ENCODE data around the gene TXNRD2. TPM values are rescaled to one million over a fixed set of nuclear protein-coding genes. Genes with fewer than 3 reads are reported as not detected.

TXNRD2 gene
- total RNA-seq, 1 experiment from 2014 or later: 29.5 TPM

GRCh38 chr22:19900707-19901436 lies 40.7 kb downstream of the TXNRD2 start:
- H3K27me3 ChIP-seq (ENCODE audit: control insufficient read depth, insufficient read depth, low read length): no peaks in the 10 kb centered on the region
- no peak for TF ChIP-seq SIN3A (IDR thresholded peaks at IDR 0.05; ENCODE audit: borderline replicate concordance, insufficient read depth, low read depth, low read length)
- no peak for TF ChIP-seq POLR2AphosphoS5 (IDR thresholded peaks at IDR 0.05; ENCODE audit: low read depth, low read length)
- TF ChIP-seq CTCF (IDR thresholded peaks at IDR 0.05): no peak
- TF ChIP-seq TCF7L2 (IDR thresholded peaks at IDR 0.05; ENCODE audit: low read depth, low read length): no peak
- TF ChIP-seq REST (IDR thresholded peaks at IDR 0.05; ENCODE audit: insufficient read depth in 1 of 2, low read depth in 2 of 2, low read length in 1 of 2): no peak
- ChIA-PET POLR2A (no interaction called here), CTCF (interaction anchor here (1.1 kb wide), 1 partner anchor 9 kb away, joined by 7 read pairs; no protein-coding TSS in a partner anchor)
- H3K27ac ChIP-seq (ENCODE audit: low read length): no peak overlapping the region
- no peaks in the 10 kb centered on the region for H3K36me3 ChIP-seq (ENCODE audit: control insufficient read depth, insufficient read depth, low read length)
- H3K4me3 ChIP-seq (ENCODE audit: low read depth in 2 of 2, low read length in 2 of 2): no peak overlapping the region
- in situ Hi-C loops (cut with HindIII; ENCODE audit: low pct_unique_long_range_greater_than_20kb, low sequenced_read_pairs) (no loop called here), intact Hi-C loops (cut with micrococcal nuclease; ENCODE audit: unreplicated experiment) (no loop called here)
- peaks cover 18% of the 10 kb centered on the region for H3K4me1 ChIP-seq (ENCODE audit: control insufficient read depth, insufficient read depth, low read length)
- no peak for ATAC-seq
- H3K9me3 ChIP-seq (ENCODE audit: control insufficient read depth, insufficient read depth, low read depth, low read length): no peaks in the 10 kb centered on the region
- no TSS peak for BruUV-seq (replicated peaks)
- DNase-seq (ENCODE audit: low read depth, low spot score): no peak

- no peak overlapping the region for H3K27ac ChIP-seq (ENCODE audit: low read length)
- BruUV-seq (replicated peaks): no TSS peak
- ATAC-seq: no peak
- in situ Hi-C loops (cut with HindIII; ENCODE audit: low pct_unique_long_range_greater_than_20kb, low sequenced_read_pairs) (no loop called here), intact Hi-C loops (cut with micrococcal nuclease; ENCODE audit: unreplicated experiment) (no loop called here)
- no peak for TF ChIP-seq REST (IDR thresholded peaks at IDR 0.05; ENCODE audit: insufficient read depth in 1 of 2, low read depth in 2 of 2, low read length in 1 of 2)
- TF ChIP-seq SIN3A (IDR thresholded peaks at IDR 0.05; ENCODE audit: borderline replicate concordance, insufficient read depth, low read depth, low read length): no peak
- TF ChIP-seq POLR2AphosphoS5 (IDR thresholded peaks at IDR 0.05; ENCODE audit: low read depth, low read length): no peak
- no peak for TF ChIP-seq TCF7L2 (IDR thresholded peaks at IDR 0.05; ENCODE audit: low read depth, low read length)
- no peak for TF ChIP-seq CTCF (IDR thresholded peaks at IDR 0.05)
- POLR2A ChIA-PET: no interaction called here
- no peaks in the 10 kb centered on the region for H3K36me3 ChIP-seq (ENCODE audit: control insufficient read depth, insufficient read depth, low read length)
- no peak overlapping the region for H3K4me3 ChIP-seq (ENCODE audit: low read depth in 2 of 2, low read length in 2 of 2)
- no peak for DNase-seq (ENCODE audit: low read depth, low spot score)
- H3K4me1 ChIP-seq (ENCODE audit: control insufficient read depth, insufficient read depth, low read length): peaks cover 14% of the 10 kb centered on the region
- no peaks in the 10 kb centered on the region for H3K9me3 ChIP-seq (ENCODE audit: control insufficient read depth, insufficient read depth, low read depth, low read length)
- CTCF ChIA-PET: no interaction called here
- no peaks in the 10 kb centered on the region for H3K27me3 ChIP-seq (ENCODE audit: control insufficient read depth, insufficient read depth, low read length)
Observed at GRCh38 chr22:19898831-19899567, 42.6 kb downstream of the TXNRD2 start.

Measured in Panc1 (cell line).